Kidney epithelial cell (primary cell): ENCODE data around the gene SAMD10. TPM values are rescaled to one million over a fixed set of nuclear protein-coding genes. Genes with fewer than 3 reads are reported as not detected.

Source experiments
- DNase-seq: peaks from one replicate; pipeline ENCODE4 v3.0.0-alpha.2; 2010; ENCODE audit warnings: low read depth
- H3K27me3 ChIP-seq: 2 replicates; pipeline ENCODE4 v1.6.0; 2011; ENCODE audit warnings: low read length; ENCODE audit not compliant: control insufficient read depth, insufficient read depth
- H3K36me3 ChIP-seq: 2 replicates; pipeline ENCODE4 v1.5.1; 2011; ENCODE audit warnings: low read length; ENCODE audit not compliant: control insufficient read depth, insufficient read depth
- H3K4me3 ChIP-seq: 2 replicates; pipeline ENCODE4 v1.5.1; 2011; ENCODE audit warnings: low read depth, mild to moderate bottlenecking, control low read depth, low read length
- CTCF ChIP-seq: IDR thresholded peaks from 2 replicates; pipeline ENCODE4 v1.5.1; 2011; ENCODE audit warnings: mild to moderate bottlenecking, moderate library complexity, low read length, control low read depth, inconsistent platforms; ENCODE audit not compliant: insufficient read depth, poor library complexity, severe bottlenecking
- total RNA-seq: library from RNA; depleted of rRNA; stranded (reverse); fragments of >200 nt; gene quantifications from 2 replicates; pipeline ENCODE4 v1.2.3, GENCODE V29; 2015

Gene SAMD10
- total RNA-seq, 1 donor from 2014 or later, result 9.6 TPM

GRCh38 chr20:63958964-63959698 is 20.3 kb downstream of the SAMD10 start:
- Histone ChIP-seq H3K4me3 (no peak overlapping the region), H3K36me3 (peaks cover 2% of the 10 kb centered on the region), H3K27me3 (no peaks in the 10 kb centered on the region)
- DNase-seq, result no peak
- TF ChIP-seq CTCF, result no peak

GRCh38 chr20:63958471-63958870 is 21.0 kb downstream of the SAMD10 start:
- H3K36me3 ChIP-seq, result peaks cover 1% of the 10 kb centered on the region

GRCh38 chr20:63957690-63958441 is 21.6 kb downstream of the SAMD10 start:
- TF ChIP-seq CTCF, result no peak
- Histone ChIP-seq H3K27me3 (no peaks in the 10 kb centered on the region), H3K4me3 (no peak overlapping the region), H3K36me3 (peaks cover 1% of the 10 kb centered on the region)
- no peak for DNase-seq

More at GRCh38 chr20:63958471-63958870, 21.0 kb downstream of the SAMD10 start:
- Histone ChIP-seq H3K4me3 (no peak overlapping the region), H3K27me3 (no peaks in the 10 kb centered on the region)
- TF ChIP-seq CTCF, result no peak
- no peak for DNase-seq

GRCh38 chr20:63957004-63957689 is 22.3 kb downstream of the SAMD10 start:
- H3K36me3 ChIP-seq, result peaks cover 1% of the 10 kb centered on the region
- H3K27me3 ChIP-seq, result no peaks in the 10 kb centered on the region
- no peak for DNase-seq
- H3K4me3 ChIP-seq, result peak overlapping the region; percentile 47
- peak; percentile 20 for TF ChIP-seq CTCF

GRCh38 chr20:63956664-63957003 is 22.8 kb downstream of the SAMD10 start:
- Histone ChIP-seq H3K36me3 (peaks cover 1% of the 10 kb centered on the region), H3K4me3 (peak overlapping the region; percentile 47), H3K27me3 (no peaks in the 10 kb centered on the region)
- no peak for TF ChIP-seq CTCF
- DNase-seq, result no peak
